HG03457 (cell line): ENCODE data around the gene TAB2.

Source experiments
- ATAC-seq: cut with Tn5 transposase; IDR thresholded peaks from one replicate; pipeline ENCODE4 v1.9.1; 2021; ENCODE audit warnings: moderate number of reproducible peaks; ENCODE audit not compliant: unreplicated experiment

TAB2 gene, protein sequence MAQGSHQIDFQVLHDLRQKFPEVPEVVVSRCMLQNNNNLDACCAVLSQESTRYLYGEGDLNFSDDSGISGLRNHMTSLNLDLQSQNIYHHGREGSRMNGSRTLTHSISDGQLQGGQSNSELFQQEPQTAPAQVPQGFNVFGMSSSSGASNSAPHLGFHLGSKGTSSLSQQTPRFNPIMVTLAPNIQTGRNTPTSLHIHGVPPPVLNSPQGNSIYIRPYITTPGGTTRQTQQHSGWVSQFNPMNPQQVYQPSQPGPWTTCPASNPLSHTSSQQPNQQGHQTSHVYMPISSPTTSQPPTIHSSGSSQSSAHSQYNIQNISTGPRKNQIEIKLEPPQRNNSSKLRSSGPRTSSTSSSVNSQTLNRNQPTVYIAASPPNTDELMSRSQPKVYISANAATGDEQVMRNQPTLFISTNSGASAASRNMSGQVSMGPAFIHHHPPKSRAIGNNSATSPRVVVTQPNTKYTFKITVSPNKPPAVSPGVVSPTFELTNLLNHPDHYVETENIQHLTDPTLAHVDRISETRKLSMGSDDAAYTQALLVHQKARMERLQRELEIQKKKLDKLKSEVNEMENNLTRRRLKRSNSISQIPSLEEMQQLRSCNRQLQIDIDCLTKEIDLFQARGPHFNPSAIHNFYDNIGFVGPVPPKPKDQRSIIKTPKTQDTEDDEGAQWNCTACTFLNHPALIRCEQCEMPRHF

DNA sequence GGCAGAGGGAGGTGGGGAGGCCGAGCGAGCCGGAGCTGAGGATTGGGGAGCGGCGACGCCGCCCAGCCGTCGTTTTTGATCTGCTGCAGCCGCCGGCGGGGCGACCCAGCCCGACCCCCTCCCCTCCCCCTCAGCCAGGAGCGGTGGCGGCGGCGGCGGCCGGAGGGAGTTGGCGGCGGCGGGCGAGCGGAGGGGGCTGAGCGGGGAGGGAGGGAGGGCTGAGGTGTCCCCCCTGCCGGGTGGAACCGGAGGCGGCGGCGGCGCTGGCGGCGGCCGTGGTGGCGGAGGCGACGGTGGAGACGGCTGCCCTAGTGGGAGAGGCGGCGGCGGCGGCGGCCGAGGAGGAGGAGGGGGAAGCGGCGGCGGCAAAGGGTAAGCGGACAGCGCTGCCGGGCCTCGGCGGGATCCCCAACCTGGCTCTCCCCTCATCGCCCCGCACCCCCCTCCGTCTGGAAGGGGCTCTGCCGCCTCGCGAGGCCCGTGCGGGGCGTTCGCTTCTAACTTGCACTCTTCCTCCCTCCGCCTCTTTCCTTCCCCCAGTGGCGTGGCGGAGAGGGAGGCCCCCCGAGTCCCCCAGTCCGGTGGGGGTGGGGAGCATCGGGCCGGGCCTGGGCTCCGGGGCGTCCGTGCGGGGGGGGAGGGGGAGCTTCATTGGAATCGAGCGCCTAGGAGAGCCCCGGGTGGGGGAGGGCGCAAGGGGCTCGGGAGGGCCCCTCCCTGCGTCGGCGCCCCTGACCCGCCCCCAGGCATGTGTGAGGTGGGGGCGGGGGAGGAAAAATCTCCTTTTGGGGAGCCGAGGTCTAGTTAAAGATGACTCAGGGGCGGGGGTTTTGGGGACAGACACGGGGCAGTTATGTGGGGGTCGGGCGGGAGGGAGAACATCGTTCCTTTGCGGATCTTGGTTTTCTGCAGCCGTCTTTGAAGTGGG is at the start of gene TAB2:
Gene TAB2, plus strand, starts transcription at position 69 of the 928 bp plus-strand sequence. CDS start 52,286 bp downstream, outside the sequence.
- peak; percentile 4 for ATAC-seq

DNA sequence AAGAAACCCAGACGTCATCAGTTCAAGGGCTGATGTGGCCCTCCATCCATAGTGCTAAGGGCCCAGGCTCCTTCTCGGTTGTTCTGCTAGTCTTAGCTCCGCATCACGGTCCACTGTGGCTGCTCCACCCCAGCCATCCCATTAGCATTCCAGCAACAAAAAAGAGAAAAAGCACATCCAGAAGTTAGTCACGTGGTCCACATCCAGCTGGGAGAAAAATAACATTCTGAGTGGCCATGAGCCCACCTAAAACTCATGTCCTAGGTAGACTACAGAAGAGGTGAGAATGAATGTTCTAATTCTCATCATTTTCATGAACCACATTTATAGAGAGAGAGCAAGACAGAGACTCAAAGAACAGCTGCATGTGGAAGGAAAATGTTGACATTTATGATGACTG is 49.4 kb upstream of the TAB2 start:
- ATAC-seq, result no peak

DNA sequence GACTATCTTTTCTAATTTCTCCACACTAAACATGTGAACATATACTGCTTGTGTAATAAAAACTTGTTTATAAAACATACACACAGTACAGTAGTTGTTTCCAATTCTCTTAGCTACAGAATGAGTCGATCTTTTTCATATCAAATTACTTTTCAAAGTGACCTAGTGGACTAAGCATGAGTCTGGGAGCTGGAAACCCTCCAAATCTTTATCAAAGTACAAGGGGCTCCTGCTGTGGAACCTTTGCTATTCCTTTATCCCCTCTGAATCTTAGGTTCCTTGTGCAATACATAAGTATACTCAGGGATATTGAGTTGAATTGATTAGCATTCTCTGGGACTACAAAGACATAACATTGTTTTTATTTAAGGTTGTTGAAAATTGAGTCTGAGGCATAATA is 48.7 kb upstream of the TAB2 start:
- no peak for ATAC-seq

DNA sequence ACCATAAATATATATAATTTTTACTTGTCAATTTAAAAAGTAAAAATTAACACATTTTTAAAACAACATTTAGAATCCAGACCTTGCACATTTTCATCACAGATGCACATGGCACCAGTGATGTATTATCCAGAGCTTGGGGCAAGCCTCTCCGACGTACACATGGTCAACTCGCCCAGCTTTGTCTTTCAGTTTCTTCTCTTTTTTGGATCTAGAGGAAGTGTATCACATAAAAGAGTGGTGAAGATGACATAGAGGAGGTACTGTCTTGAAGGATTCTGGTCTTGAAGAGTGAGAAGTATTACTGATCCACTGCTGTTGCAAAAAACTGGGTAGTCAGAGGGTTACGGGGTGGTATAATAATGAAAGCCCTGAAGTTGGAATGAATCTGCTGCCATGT is 46.9 kb upstream of the TAB2 start:
- ATAC-seq, result no peak

DNA sequence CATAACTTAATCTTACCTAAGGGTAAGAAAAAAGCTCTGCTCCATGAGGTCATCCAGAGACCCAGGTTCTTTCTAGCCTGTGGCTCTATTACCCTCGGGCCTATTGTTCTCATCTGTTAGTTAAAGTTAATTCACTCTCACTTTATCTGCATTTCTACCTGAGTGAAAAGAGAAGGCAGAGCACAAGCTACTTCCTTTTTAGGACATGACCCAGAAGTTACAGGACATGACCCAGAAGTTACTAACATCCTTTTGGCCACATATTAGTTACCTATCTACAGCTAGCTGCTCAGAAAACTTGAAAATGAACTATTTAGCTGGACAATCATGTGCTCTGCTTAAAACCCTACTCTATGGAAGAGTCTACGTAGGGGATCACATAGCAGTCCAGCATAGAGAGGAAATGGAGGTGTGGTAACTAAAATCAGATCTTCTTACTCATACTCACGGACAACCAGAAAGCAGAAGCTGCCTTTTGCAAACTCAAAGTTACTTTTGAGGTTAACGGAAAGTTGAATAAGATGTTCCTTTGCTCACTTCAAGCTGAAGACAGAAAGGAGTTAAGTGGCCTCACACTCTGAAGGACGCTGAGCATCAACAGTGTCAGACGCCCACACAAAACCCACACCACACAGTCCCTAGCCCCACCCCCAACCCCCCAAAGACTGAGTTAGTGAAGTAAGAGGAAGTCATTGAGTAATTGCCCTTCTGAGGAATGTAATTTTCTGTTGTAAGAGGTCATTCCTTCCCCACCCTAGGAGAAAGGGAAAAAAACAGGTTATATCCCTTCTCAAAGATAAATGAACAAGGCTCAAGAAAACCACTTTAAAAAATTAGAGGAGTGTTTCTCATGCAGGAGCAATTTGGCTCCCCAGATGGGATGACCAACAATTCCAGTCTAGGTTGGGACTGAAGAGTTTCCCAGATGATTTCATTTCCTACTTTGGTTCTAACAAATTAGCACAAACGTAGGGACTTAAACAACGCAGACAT is 45.9 kb upstream of the TAB2 start:
- ATAC-seq, result peak; percentile 46

DNA sequence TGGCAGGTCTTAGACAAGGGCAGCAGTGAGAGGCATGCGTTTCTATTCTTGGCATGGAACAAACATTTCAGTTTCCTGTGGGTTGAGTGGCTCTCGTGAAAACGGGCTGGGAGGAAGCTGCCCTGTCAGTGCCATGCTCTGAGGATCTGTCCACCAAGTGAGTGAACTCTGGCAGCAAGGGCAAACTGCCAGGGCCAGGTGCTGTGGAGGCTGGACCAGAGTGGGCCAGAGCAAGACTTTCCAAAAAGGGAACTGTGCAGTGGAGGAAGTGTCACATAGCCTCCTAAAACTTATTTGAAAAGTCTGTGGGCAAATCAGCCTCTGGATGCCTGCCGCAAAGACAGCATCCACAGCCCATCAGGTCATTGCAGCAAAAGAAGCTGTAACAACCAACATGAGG is 44.2 kb upstream of the TAB2 start:
- no peak for ATAC-seq

DNA sequence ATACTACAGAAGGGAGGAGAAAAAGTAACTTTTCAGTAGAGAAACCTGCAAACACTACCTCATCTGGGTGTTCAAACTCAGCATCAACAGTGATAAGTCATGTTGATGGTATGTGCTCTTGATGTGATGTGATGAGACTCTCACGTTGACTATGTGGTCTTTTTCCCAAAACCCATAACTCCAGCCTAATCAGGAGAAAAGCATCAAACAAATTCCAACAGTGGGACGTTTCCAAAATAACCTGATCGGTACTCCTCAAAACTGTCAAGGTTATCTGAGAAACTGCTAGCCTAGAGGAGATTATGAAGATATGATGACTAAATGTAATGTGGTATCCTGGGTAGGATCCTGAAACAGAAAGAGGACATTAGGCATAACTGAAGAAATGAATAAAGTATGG is 41.9 kb upstream of the TAB2 start:
- no peak for ATAC-seq

DNA sequence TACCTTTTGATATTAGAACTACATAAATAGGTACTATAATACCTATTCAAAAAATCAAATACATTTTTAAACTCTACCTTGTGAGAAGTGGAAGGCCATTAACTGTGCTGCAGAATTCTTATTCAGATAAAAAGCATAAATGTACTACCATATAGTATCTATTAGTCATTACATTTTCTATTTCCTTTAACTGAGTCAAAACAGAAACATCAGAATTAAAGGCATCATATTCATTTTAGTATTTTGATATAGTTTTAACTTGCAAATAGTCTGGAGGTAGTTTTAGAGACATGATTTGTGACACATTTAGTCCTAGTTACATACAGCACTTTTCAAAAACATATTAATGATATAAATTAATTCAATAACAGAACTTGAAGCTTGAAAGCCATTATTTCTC is 39.9 kb upstream of the TAB2 start:
- ATAC-seq, result no peak

DNA sequence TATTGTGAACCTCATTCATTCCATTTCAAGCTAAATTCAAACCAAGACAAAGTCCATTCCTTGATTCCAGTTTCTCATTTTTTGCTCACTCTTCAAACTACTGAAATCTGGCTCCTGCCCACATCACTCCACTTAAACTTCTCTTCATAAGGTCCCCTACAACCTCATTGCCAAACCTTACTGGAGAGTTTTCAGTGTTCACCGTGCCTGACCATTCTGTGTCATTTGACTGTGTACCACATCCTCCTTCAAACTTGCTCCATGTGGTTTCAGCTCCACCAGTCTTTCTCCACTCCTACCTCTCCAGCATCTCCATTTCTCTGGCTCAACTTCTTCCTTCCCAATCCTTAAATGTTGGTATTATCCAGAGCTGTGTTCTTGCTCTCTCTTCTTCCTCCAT is 38.5 kb upstream of the TAB2 start:
- ATAC-seq, result no peak

DNA sequence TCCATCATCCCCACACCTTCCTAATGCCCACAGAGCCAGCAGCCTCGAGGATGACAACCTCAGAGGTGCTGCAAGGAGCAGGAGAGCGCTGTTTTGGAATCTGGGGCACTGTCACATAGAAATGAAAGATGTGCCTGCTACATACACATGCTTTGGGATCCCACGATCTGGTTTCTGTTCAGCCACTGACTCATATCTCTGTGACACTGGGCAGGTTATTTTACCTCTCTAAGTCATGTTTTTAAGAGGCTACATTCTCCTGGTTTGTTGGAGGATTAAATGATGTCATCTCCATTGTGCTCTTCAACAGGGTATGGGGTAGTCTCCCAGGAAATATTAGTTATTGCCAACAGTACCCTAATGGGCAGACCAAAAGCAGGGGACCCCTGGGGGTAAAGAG is 32.6 kb upstream of the TAB2 start:
- no peak for ATAC-seq

DNA sequence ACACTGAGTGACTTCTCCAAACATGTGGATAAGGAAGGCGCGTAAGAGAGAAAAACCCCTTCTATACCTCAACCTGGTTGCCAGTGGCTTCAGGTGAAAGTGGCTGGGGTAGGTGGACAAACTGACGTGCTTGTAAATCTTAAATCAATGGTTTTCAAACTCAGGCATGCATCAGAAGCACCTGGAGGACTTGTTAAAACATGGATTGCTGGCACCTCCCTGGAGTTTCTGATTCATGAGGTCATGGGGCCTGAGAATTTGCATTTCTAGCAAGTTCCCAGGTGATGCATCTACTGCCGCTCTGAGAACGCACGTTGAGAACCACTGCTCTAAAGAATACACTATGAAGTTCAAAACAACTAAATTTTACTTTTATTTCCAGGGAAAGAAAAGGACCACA is 31.9 kb upstream of the TAB2 start:
- ATAC-seq, result no peak

DNA sequence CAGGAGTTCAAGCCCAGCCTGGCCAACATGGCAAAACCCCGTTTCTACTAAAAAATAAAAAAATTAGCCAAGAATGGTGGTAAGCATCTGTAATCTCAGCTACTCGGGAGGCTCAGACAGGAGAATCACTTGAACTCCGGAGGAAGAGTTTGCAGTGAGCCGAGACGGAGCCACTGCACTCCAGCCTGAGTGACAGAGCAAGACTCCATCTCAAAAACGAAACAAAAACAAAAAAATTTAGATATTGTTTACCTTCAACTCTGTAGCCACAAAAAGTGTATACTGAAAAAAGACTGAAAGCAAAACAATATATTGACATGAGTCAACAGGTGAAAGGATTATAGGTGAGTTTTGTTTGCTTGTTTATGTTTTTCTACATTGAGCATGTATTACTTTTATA is 30.6 kb upstream of the TAB2 start:
- ATAC-seq, result no peak

DNA sequence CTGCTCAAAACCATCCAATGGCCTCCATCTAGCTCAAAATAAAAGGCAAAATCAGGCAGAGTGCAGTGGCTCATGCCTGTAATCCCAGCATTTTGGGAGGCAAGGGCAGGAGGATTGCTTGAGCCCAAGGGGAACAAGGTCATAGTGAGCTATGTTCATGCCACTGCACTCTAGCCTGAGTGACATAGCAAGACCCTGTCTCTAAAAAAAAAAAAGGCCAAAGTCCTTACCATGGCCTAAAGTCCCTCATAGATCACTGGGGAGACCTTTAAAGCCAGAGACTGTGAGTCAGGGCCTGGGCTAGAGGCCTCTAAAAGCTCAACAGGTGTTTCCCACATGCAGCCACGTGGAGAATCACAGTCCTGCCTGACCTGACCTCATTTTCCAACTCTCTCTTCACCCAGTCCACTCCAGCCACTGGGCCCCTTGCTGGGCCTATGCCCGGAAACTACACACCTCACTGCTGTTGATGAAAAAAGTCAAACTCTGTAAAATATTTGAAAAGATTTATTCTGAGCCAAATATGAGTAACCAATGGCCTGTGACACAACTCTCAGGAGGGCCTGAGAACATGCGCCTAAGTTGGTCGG is 28.2 kb upstream of the TAB2 start:
- ATAC-seq, result no peak

DNA sequence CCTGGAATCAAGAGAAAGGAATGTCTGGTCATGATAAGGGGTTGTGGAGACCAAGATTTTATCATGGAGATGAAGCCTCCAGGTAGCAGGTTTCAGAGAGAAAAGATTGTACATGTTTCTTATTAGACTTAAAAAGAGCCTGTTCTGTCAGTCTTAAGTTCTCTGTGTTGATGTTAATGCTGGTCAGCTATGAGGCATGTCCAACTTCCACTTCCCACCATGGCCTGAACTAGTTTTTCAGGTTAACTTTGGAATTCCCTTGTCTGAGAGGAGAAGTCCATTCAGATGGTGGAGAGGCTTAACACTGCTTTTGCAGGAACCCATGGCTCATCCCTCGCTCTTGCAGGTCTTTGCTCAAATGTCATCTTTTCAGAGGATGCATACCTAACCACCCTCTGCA is 27.5 kb upstream of the TAB2 start:
- no peak for ATAC-seq

DNA sequence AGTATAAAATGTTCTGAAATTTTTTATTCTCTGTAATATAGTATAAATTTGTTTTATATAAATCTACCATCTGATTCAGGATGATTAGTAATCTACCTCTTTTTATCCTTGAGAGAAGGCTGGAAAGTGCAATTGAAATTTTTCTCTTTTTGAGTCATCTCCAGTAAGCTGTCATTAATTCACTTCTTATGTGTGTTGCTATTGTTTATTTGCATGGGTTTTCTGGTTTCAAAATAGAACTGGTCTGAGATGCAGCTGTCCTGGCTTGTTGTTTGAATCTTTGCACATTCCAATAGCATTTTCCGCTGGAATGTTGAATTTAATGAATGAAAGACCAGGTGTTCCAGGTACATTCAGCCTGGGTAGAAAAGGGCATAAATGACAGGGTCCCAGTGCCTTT is 24.3 kb upstream of the TAB2 start:
- ATAC-seq, result no peak

DNA sequence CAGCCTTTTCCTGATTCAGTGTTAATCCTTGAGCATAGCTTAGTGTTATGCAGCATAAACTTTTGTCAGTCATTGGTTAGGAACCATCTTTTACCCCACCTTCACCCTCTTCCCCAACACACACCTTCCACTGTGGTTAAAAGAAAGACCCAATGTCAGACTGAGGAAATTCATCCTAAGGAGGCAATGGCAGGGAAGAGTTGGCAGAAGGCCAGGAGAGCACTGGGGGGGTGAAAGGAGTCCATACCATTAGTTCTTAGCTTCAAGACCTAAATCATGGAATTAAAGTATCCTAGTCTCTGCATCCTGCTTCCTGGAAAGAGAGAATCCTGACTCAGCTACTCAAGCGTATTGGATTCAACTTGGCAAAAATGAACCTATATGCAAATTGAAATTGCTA is 16.9 kb upstream of the TAB2 start:
- no peak for ATAC-seq

DNA sequence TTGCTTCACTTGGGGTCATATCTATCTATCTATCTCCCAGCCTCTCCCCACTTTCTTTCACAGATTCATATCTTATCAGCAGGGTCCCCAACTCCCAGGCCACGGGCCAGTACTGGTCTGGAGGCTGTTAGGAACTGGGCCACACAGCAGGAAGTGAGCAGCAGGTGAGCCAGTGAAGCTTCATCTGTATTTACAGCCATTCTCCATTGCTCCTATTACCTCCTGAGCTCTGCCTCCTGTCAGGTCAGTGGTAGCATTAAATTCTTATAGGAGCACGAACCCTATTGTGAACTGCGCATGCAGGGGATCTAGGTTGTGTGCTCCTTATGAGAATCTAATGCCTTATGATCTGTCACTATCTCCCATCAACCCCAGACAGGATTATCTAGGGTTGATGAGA is 14.8 kb upstream of the TAB2 start:
- ATAC-seq, result no peak

DNA sequence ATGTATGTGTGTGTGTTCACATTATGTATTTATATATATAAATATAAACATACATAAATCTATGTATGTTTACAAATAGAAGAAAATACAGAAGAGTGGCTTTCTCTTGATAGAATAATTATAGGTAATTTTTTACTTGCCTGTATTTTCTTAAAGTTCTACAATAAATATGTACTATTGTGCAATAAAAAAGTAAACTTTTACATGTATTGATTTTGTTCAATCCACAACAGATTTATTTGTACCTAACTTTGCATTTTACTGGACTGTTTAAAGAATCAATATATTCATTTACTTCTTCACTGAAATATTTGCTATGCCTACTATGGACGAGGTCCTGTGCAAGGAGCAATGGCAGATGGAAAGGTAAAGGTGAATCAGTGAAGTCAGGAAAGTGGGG is 14.0 kb upstream of the TAB2 start:
- no peak for ATAC-seq

DNA sequence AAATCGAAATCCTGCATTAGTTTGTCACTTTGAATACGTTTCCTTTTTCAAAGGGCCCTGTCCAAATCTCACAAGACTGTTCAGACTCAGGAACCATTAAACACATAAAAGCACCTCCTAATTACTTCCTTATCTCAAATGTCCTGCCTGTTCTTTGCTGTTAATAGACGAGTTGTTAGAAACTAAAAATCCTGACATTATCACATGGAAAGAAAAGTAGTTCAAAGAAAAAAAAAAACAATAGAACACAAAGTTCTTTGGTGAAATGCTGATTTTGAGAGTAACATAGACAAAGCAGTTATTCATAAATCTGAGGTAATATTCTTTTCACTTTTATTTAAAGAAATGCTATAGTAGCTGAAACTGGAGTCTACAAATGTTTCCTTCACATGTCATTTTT is 12.1 kb upstream of the TAB2 start:
- no peak for ATAC-seq

DNA sequence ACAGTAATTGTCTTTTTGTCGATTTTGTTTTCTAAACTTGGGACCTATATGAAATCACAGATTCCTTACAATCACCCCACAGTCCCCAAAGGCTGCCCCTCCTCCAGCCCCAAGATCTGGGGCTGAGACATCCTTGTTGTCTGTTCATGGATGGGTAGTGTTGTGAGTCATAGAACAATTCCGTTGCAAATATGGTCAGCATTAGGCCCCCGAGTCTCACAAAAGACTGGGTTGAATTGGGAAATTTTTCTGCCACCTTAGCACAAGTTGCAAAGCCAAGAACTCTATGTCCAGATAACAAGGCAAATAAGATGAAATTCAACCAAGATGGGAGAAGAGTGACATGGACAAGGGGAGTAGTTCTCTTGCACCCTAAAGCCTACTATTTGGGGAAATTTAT is 10.5 kb upstream of the TAB2 start:
- ATAC-seq, result no peak
